ENCODE measurements around the gene RFC2.

GRCh38 chr7:74183653-74184450 lies 70.3 kb downstream of the RFC2 start:
- TF ChIP-seq EZH2 (IDR thresholded peaks at IDR 0.05; ENCODE audit: insufficient read depth, poor library complexity, severe bottlenecking): no peak
- no peak for TF ChIP-seq EZH2phosphoT487 (IDR thresholded peaks at IDR 0.05; ENCODE audit: insufficient read depth, low read depth)

Data from GM23248 (cell line).